Testis (tissue), 2 donors: ENCODE results near the gene CREB3.

Experiments
- CTCF ChIP-seq, 3 experiments: fragments of 450-650 bp in 2 of 3; fragments of 200-600 bp in 1 of 3; sonication (generic) in 1 of 3; IDR thresholded peaks; one replicate each; pipeline ENCODE4 v1.5.1; 2016 to 2019; ENCODE audit warnings: antibody characterized with exemption in 3 of 3, mild to moderate bottlenecking in 2 of 3, moderate library complexity in 1 of 3
- POLR2A ChIP-seq: fragments of 450-650 bp; IDR thresholded peaks from one replicate; pipeline ENCODE4 v1.6.1; 2017; ENCODE audit warnings: antibody characterized with exemption, mild to moderate bottlenecking, moderate library complexity

GRCh38 chr9:35687306-35687705 is 45.2 kb upstream of the CREB3 start:
- TF ChIP-seq POLR2A (no peak), CTCF (IDR thresholded peaks at IDR 0.05) (no peak)
